ENCODE results near the gene DSCAM.

Gene DSCAM

GRCh38 chr21:40686526-40686925 lies 160.4 kb downstream of the DSCAM start:
- no peaks in the 10 kb centered on the region for H3K27me3 ChIP-seq (ENCODE audit: insufficient read depth, low read length)
- no peaks in the 10 kb centered on the region for H3K4me1 ChIP-seq (ENCODE audit: insufficient read depth, low read length, severe bottlenecking)
- no peaks in the 10 kb centered on the region for H3K9me2 ChIP-seq (ENCODE audit: low read depth, low read length)
- TF ChIP-seq CTCF (IDR thresholded peaks at IDR 0.05; ENCODE audit: low read length): no peak
- TF ChIP-seq EZH2 (IDR thresholded peaks at IDR 0.05; ENCODE audit: borderline replicate concordance, low read length): no peak
- no peaks in the 10 kb centered on the region for H3F3A ChIP-seq (ENCODE audit: insufficient read depth, low read length)
- no peaks in the 10 kb centered on the region for H3K9me3 ChIP-seq (ENCODE audit: low read length)
- H3K4me3 ChIP-seq (ENCODE audit: low read depth, low read length, poor library complexity, severe bottlenecking): no peak overlapping the region
- no peak overlapping the region for H2AFZ ChIP-seq (ENCODE audit: low read length)
- no peak overlapping the region for H3K27ac ChIP-seq (ENCODE audit: low read depth, low read length, poor library complexity, severe bottlenecking)
- H3K4me2 ChIP-seq (ENCODE audit: low read length): no peak overlapping the region
- no peak overlapping the region for H3K9ac ChIP-seq (ENCODE audit: low read length)
- H3K36me3 ChIP-seq (ENCODE audit: insufficient read depth, low read length): no peaks in the 10 kb centered on the region
- H3K79me2 ChIP-seq (ENCODE audit: insufficient read depth, low read length): no peaks in the 10 kb centered on the region
- no peaks in the 10 kb centered on the region for H4K20me1 ChIP-seq (ENCODE audit: insufficient read depth, low read length)

GRCh38 chr21:40685141-40685540 lies 161.8 kb downstream of the DSCAM start:
- H3K4me1 ChIP-seq (ENCODE audit: insufficient read depth, low read length, severe bottlenecking): no peaks in the 10 kb centered on the region

GRCh38 chr21:40684726-40685125 lies 162.2 kb downstream of the DSCAM start:
- Histone ChIP-seq H3K27ac (ENCODE audit: low read depth, low read length, poor library complexity, severe bottlenecking) (no peak overlapping the region), H3K27me3 (ENCODE audit: insufficient read depth, low read length) (no peaks in the 10 kb centered on the region), H3F3A (ENCODE audit: insufficient read depth, low read length) (no peaks in the 10 kb centered on the region), H3K9ac (ENCODE audit: low read length) (no peak overlapping the region), H3K79me2 (ENCODE audit: insufficient read depth, low read length) (no peaks in the 10 kb centered on the region), H3K36me3 (ENCODE audit: insufficient read depth, low read length) (no peaks in the 10 kb centered on the region), H3K4me3 (ENCODE audit: low read depth, low read length, poor library complexity, severe bottlenecking) (no peak overlapping the region), H3K9me2 (ENCODE audit: low read depth, low read length) (no peaks in the 10 kb centered on the region), H4K20me1 (ENCODE audit: insufficient read depth, low read length) (no peaks in the 10 kb centered on the region), H3K4me2 (ENCODE audit: low read length) (no peak overlapping the region), H2AFZ (ENCODE audit: low read length) (no peak overlapping the region), H3K4me1 (ENCODE audit: insufficient read depth, low read length, severe bottlenecking) (no peaks in the 10 kb centered on the region), H3K9me3 (ENCODE audit: low read length) (no peaks in the 10 kb centered on the region)
- TF ChIP-seq CTCF (IDR thresholded peaks at IDR 0.05; ENCODE audit: low read length) (no peak), EZH2 (IDR thresholded peaks at IDR 0.05; ENCODE audit: borderline replicate concordance, low read length) (no peak)

More at GRCh38 chr21:40685141-40685540, 161.8 kb downstream of the DSCAM start:
- Histone ChIP-seq H2AFZ (ENCODE audit: low read length) (no peak overlapping the region), H4K20me1 (ENCODE audit: insufficient read depth, low read length) (no peaks in the 10 kb centered on the region), H3K9ac (ENCODE audit: low read length) (no peak overlapping the region), H3K4me2 (ENCODE audit: low read length) (no peak overlapping the region), H3F3A (ENCODE audit: insufficient read depth, low read length) (no peaks in the 10 kb centered on the region), H3K4me3 (ENCODE audit: low read depth, low read length, poor library complexity, severe bottlenecking) (no peak overlapping the region), H3K9me3 (ENCODE audit: low read length) (no peaks in the 10 kb centered on the region), H3K79me2 (ENCODE audit: insufficient read depth, low read length) (no peaks in the 10 kb centered on the region), H3K9me2 (ENCODE audit: low read depth, low read length) (no peaks in the 10 kb centered on the region), H3K27me3 (ENCODE audit: insufficient read depth, low read length) (no peaks in the 10 kb centered on the region), H3K36me3 (ENCODE audit: insufficient read depth, low read length) (no peaks in the 10 kb centered on the region), H3K27ac (ENCODE audit: low read depth, low read length, poor library complexity, severe bottlenecking) (no peak overlapping the region)
- TF ChIP-seq CTCF (IDR thresholded peaks at IDR 0.05; ENCODE audit: low read length) (no peak), EZH2 (IDR thresholded peaks at IDR 0.05; ENCODE audit: borderline replicate concordance, low read length) (no peak)

Measured in OCI-LY1 (cell line).